Activated naive CD8-positive, alpha-beta T cell treated with anti-CD3 and anti-CD28 coated beads, Interleukin-2, amount 50 U/mL, for 24 hours (primary cell): ENCODE measurements around the gene WDPCP.
"Not testable (repeated sequence)": the region's sequence is repeated elsewhere in the genome, so short reads cannot be mapped to it uniquely, and the experiment has no call there.

Source experiments
- ATAC-seq: fragments of 150-1000 bp; cut with Tn5 transposase; one replicate; pipeline ENCODE4 v1.10.0; 2021
- DNase-seq: peaks from one replicate; pipeline ENCODE4 v3.0.0; 2021
- H3K27ac Mint-ChIP-seq: one replicate; pipeline ENCODE4 v1.8.0; 2021; ENCODE audit warnings: mild to moderate bottlenecking, mixed read lengths
- H3K27me3 Mint-ChIP-seq: one replicate; pipeline ENCODE4 v1.8.0; 2021; ENCODE audit warnings: mixed read lengths
- H3K36me3 Mint-ChIP-seq: one replicate; pipeline ENCODE4 v1.8.0; 2021; ENCODE audit warnings: low read depth, mixed read lengths
- H3K4me1 Mint-ChIP-seq: one replicate; pipeline ENCODE4 v1.8.0; 2021; ENCODE audit warnings: mixed read lengths
- H3K4me3 Mint-ChIP-seq: one replicate; pipeline ENCODE4 v1.8.0; 2021; ENCODE audit warnings: mild to moderate bottlenecking, moderate library complexity, mixed read lengths
- H3K9me3 Mint-ChIP-seq: one replicate; pipeline ENCODE4 v1.8.0; 2021; ENCODE audit warnings: mixed read lengths

WDPCP gene

GRCh38 chr2:63192169-63192888, 395.9 kb downstream of the WDPCP start:
- Mint-ChIP-seq H3K4me3 (no peak overlapping the region), H3K27ac (no peak overlapping the region), H3K9me3 (peaks cover 27% of the 10 kb centered on the region), H3K4me1 (no peaks in the 10 kb centered on the region), H3K36me3 (peaks cover 8% of the 10 kb centered on the region), H3K27me3 (no peaks in the 10 kb centered on the region)
- DNase-seq: no peak
- ATAC-seq: no peak

DNA sequence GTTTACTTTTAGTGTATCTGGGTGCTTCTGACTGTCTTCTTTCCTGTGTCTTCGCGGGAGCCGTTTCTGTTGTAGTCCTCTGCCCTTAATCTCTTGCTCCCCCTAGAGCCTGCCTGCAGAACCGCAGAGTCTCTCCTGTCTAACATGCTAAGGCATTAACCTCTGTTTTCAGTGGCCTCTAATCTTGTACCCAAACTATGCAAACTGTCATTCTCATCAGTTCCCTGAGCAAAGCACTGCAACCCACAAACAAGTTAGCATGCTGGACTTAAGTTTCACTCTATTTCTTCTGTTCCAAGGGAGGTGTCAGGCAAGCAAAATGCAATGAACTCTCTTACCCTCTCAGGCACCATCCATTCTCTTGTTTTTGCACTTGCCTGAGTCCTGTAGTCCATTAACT, 399.3 kb downstream of the WDPCP start:
- DNase-seq (no peak), ATAC-seq (no peak)

GRCh38 chr2:63186331-63186730, 401.9 kb downstream of the WDPCP start:
- ATAC-seq: no peak
- H3K27me3 Mint-ChIP-seq: no peaks in the 10 kb centered on the region
- H3K36me3 Mint-ChIP-seq: peaks cover 10% of the 10 kb centered on the region

More for the DNA sequence above, 399.3 kb downstream of the WDPCP start:
- peaks cover 34% of the 10 kb centered on the region for H3K9me3 Mint-ChIP-seq
- H3K4me3 Mint-ChIP-seq: no peak overlapping the region
- H3K27ac Mint-ChIP-seq: no peak overlapping the region
- H3K36me3 Mint-ChIP-seq: peaks cover 8% of the 10 kb centered on the region
- H3K4me1 Mint-ChIP-seq: no peaks in the 10 kb centered on the region
- H3K27me3 Mint-ChIP-seq: no peaks in the 10 kb centered on the region

GRCh38 chr2:63163161-63163820, 425.0 kb downstream of the WDPCP start:
- Mint-ChIP-seq H3K4me3 (no peak overlapping the region), H3K9me3 (peaks cover 22% of the 10 kb centered on the region)

More at GRCh38 chr2:63186331-63186730, 401.9 kb downstream of the WDPCP start:
- DNase-seq: no peak
- Mint-ChIP-seq H3K27ac (no peak overlapping the region), H3K4me1 (no peaks in the 10 kb centered on the region), H3K9me3 (peaks cover 54% of the 10 kb centered on the region), H3K4me3 (no peak overlapping the region)

DNA sequence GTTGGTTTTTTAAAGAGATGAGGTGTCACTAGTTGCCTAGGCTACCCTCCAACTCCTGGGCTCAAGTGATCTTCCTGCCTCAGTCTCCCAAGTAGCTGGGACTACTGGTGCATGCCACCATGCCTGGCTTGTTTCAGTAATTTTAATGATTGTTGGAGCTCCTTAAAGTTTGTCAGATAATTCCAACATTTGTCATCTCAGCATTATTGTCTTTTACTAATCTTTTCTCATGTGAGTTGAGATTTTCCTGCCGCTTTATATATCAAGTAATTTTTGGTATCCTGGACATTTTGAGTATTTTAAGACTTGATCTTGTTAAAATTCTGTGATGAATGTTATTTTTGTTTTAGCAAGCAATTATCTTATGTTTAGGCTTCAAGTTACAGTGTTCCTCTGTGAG, 429.0 kb downstream of the WDPCP start:
- H3K4me3 Mint-ChIP-seq: no peak overlapping the region
- ATAC-seq: no peak
- no peaks in the 10 kb centered on the region for H3K4me1 Mint-ChIP-seq
- H3K27ac Mint-ChIP-seq: no peak overlapping the region
- no peaks in the 10 kb centered on the region for H3K27me3 Mint-ChIP-seq
- peaks cover 1% of the 10 kb centered on the region for H3K36me3 Mint-ChIP-seq
- peaks cover 3% of the 10 kb centered on the region for H3K9me3 Mint-ChIP-seq
- DNase-seq: no peak

More at GRCh38 chr2:63163161-63163820, 425.0 kb downstream of the WDPCP start:
- Mint-ChIP-seq H3K36me3 (peaks cover 11% of the 10 kb centered on the region), H3K27ac (no peak overlapping the region), H3K27me3 (no peaks in the 10 kb centered on the region), H3K4me1 (no peaks in the 10 kb centered on the region)
- ATAC-seq (no peak), DNase-seq (no peak)

DNA sequence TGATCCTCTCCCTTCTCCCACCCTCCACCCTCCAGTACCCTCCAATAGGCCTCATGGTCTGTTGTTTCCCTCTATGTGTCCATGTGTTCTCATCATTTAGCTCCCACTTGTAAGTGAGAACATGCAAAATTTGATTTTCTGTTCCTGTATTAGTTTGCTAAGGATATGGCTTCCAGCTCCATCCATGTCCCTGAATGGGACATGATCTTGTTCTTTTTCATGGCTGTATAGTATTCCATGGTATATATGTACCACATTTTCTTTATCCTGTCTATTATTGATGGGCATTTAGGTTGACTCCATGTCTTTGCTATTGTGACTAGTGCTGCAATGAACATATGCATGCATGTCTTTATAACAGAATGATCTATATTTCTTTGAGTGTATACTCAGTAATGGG, 451.6 kb downstream of the WDPCP start:
- not testable (repeated sequence) for H3K4me1 Mint-ChIP-seq, ATAC-seq, H3K27ac Mint-ChIP-seq, H3K27me3 Mint-ChIP-seq, DNase-seq, H3K4me3 Mint-ChIP-seq
- H3K36me3 Mint-ChIP-seq: peaks cover 30% of the 10 kb centered on the region
- H3K9me3 Mint-ChIP-seq: peaks cover 66% of the 10 kb centered on the region

DNA sequence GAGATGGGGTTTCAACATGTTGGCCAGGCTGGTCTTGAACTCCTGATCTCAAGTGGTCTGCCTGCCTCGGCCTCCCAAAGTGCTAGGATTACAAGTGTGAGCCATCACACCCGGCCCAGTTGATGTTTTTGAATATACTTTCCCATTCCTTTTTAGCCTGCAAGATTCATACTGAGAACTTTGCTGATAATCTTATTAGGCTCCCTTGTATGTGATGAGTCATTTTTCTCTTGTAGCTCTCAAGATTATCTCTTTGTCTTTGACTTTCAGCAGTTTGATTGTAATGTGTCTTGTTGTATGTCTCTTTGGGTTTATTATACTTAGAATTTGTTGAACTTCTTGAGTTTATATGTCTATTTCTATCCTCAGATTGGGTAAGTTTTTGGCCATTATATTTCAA, 456.3 kb downstream of the WDPCP start:
- Mint-ChIP-seq H3K4me1 (no peaks in the 10 kb centered on the region), H3K9me3 (peaks cover 49% of the 10 kb centered on the region), H3K27me3 (no peaks in the 10 kb centered on the region), H3K4me3 (no peak overlapping the region), H3K36me3 (peaks cover 16% of the 10 kb centered on the region), H3K27ac (no peak overlapping the region)
- no peak for DNase-seq
- no peak for ATAC-seq

- Mint-ChIP-seq H3K4me3 (no peak overlapping the region), H3K36me3 (peaks cover 16% of the 10 kb centered on the region), H3K27me3 (no peaks in the 10 kb centered on the region), H3K9me3 (peaks cover 43% of the 10 kb centered on the region), H3K4me1 (no peaks in the 10 kb centered on the region), H3K27ac (no peak overlapping the region)
- DNase-seq: no peak
- no peak for ATAC-seq
Observed at GRCh38 chr2:63131196-63131595, 457.1 kb downstream of the WDPCP start.

DNA sequence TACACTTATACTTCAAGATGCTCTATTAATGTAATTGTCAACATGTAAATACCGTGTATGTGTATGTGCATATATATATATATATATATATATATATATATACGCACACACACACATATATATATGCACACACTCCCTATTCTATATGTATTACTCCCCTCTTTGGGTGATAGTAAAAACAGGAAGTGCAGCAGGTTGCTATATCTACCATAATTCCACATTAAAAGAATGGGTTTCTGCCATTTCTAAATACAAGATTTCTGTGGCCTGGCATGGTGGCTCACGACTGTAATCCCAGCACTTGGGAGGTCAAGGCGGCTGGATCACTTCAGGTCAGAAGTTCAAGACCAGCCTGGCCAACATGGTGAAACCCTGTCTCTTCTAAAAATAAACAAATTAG, 460.7 kb downstream of the WDPCP start:
- no peaks in the 10 kb centered on the region for H3K27me3 Mint-ChIP-seq
- DNase-seq: no peak
- H3K36me3 Mint-ChIP-seq: peaks cover 8% of the 10 kb centered on the region
- H3K9me3 Mint-ChIP-seq: peaks cover 27% of the 10 kb centered on the region
- no peak overlapping the region for H3K27ac Mint-ChIP-seq
- H3K4me1 Mint-ChIP-seq: peaks cover 2% of the 10 kb centered on the region
- no peak for ATAC-seq
- H3K4me3 Mint-ChIP-seq: no peak overlapping the region

- H3K4me1 Mint-ChIP-seq: peaks cover 2% of the 10 kb centered on the region
- peaks cover 12% of the 10 kb centered on the region for H3K36me3 Mint-ChIP-seq
- DNase-seq: no peak
- peaks cover 13% of the 10 kb centered on the region for H3K9me3 Mint-ChIP-seq
- ATAC-seq: no peak
- H3K4me3 Mint-ChIP-seq: no peak overlapping the region
- H3K27ac Mint-ChIP-seq: no peak overlapping the region
- H3K27me3 Mint-ChIP-seq: no peaks in the 10 kb centered on the region
Observed at GRCh38 chr2:63124850-63125249, 463.4 kb downstream of the WDPCP start.

- DNase-seq: no peak
- H3K36me3 Mint-ChIP-seq: peaks cover 14% of the 10 kb centered on the region
- no peak for ATAC-seq
- H3K4me1 Mint-ChIP-seq: peaks cover 2% of the 10 kb centered on the region
- H3K27me3 Mint-ChIP-seq: no peaks in the 10 kb centered on the region
- peaks cover 10% of the 10 kb centered on the region for H3K9me3 Mint-ChIP-seq
- H3K4me3 Mint-ChIP-seq: no peak overlapping the region
- H3K27ac Mint-ChIP-seq: no peak overlapping the region
Observed at GRCh38 chr2:63124218-63124617, 464.1 kb downstream of the WDPCP start.

- no peak overlapping the region for H3K4me3 Mint-ChIP-seq
- H3K9me3 Mint-ChIP-seq: peaks cover 12% of the 10 kb centered on the region
- peaks cover 14% of the 10 kb centered on the region for H3K36me3 Mint-ChIP-seq
- no peak overlapping the region for H3K27ac Mint-ChIP-seq
- no peak for DNase-seq
- peaks cover 2% of the 10 kb centered on the region for H3K4me1 Mint-ChIP-seq
- ATAC-seq: no peak
- no peaks in the 10 kb centered on the region for H3K27me3 Mint-ChIP-seq
Observed at GRCh38 chr2:63122921-63123320, 465.4 kb downstream of the WDPCP start.

GRCh38 chr2:63121055-63121834, 467.0 kb downstream of the WDPCP start:
- Mint-ChIP-seq H3K27ac (no peak overlapping the region), H3K4me1 (peaks cover 2% of the 10 kb centered on the region), H3K36me3 (peaks cover 14% of the 10 kb centered on the region), H3K27me3 (no peaks in the 10 kb centered on the region), H3K9me3 (peaks cover 25% of the 10 kb centered on the region), H3K4me3 (no peak overlapping the region)
- no peak for DNase-seq
- no peak for ATAC-seq

DNA sequence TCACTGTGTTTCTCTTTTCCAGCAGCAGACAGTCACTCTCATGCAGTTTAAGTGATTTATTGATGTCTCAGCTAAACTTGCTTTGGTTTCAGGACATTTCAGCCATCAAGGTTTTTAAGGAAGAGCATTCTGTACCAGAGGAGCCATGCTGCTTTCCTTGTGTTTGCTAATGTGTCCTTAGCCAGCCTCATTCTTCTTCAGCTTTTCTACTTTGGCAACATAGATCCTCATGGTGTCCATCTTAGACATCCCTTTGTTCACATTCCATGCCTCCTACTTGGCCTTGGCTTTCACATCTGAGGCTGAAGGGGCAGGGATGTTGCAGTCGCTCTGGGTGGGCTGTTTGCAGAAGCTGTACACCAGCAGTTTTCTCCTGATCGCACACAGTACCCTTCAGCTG, 469.5 kb downstream of the WDPCP start:
- no peak overlapping the region for H3K27ac Mint-ChIP-seq
- H3K4me3 Mint-ChIP-seq: no peak overlapping the region
- DNase-seq (no peak), ATAC-seq (no peak)
- H3K4me1 Mint-ChIP-seq: no peaks in the 10 kb centered on the region
- H3K36me3 Mint-ChIP-seq: peaks cover 14% of the 10 kb centered on the region
- H3K9me3 Mint-ChIP-seq: peaks cover 45% of the 10 kb centered on the region
- no peaks in the 10 kb centered on the region for H3K27me3 Mint-ChIP-seq

DNA sequence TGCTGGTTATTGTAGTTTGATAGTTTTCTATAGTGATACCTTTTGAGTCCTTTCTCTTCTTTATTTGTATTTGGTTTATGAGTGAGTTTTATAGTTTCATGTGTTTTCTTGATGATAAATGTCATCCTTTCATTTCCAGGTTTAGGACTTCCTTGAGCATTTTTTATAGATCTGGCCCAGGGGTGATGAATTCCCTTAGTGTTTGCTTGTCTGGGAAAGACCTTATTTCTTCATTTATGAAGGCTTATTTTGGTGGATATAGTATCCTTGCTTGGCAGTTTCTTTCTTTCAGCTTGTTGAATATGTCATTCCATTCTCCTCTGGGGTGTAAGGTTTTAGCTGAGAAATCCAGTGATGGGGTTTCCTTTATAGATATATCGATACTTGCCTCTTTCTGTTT, 483.8 kb downstream of the WDPCP start:
- no peak for ATAC-seq
- Mint-ChIP-seq H3K36me3 (no peaks in the 10 kb centered on the region), H3K27me3 (peaks cover 9% of the 10 kb centered on the region), H3K9me3 (peaks cover 45% of the 10 kb centered on the region), H3K4me3 (no peak overlapping the region), H3K4me1 (no peaks in the 10 kb centered on the region), H3K27ac (no peak overlapping the region)
- DNase-seq: no peak
